VCaP (cell line): Measurements from ENCODE around the gene CD7.
"Not testable (repeated sequence)": the region's sequence is repeated elsewhere in the genome, so short reads cannot be mapped to it uniquely, and the experiment has no call there.

Experiments
- H3K27ac ChIP-seq: fragments of 450-650 bp; 2 replicates; pipeline ENCODE4 v1.5.1; 2017
- TF ChIP-seq, protein P1 (sequence below): fragments of 450-650 bp; conservative IDR thresholded peaks from 2 replicates; pipeline ENCODE4 v1.5.1; 2017; ENCODE audit warnings: mild to moderate bottlenecking, moderate library complexity

CD7 gene

DNA sequence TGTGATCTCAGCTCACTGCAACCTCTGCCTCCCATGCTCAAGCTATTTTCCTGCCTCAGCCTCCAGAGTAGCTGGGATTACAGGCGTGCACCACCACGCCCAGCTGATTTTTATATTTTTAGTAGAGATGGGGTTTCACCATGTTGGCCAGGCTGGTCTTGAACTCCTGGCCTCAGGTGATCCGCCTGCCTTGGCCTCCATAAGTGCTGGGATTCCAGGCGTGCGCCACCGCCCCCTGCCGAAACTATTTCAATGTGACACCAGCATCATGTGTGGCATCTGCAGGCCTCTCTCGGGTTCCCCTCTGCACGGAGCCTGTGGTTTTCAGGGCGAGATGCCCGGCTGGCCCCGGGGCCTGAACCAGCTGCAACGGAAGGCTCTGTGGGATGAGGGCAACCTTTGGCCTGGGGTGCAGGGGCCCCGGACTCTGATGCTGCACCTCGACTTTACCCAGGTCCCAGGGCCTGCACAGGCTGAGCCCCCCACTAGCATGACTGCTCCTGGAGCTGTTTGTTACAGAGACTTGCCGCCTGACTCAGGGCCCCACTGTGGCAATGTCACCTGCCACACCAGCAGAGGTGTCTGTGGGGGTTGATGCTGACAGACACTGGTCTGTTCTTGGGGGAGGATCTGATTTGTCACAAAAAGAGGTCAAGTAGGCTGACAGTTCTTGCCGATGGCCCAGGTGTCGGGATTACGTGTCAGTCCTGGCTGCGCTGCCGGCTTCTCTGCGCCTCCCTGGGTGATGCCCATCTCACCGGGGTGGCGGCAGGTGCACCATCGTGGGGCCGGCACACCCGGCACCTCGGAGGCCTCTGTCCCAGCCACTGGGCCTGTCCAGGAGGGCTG, 33.0 kb upstream of the CD7 start:
- H3K27ac ChIP-seq: no peak overlapping the region
- TF ChIP-seq, protein P1, sequence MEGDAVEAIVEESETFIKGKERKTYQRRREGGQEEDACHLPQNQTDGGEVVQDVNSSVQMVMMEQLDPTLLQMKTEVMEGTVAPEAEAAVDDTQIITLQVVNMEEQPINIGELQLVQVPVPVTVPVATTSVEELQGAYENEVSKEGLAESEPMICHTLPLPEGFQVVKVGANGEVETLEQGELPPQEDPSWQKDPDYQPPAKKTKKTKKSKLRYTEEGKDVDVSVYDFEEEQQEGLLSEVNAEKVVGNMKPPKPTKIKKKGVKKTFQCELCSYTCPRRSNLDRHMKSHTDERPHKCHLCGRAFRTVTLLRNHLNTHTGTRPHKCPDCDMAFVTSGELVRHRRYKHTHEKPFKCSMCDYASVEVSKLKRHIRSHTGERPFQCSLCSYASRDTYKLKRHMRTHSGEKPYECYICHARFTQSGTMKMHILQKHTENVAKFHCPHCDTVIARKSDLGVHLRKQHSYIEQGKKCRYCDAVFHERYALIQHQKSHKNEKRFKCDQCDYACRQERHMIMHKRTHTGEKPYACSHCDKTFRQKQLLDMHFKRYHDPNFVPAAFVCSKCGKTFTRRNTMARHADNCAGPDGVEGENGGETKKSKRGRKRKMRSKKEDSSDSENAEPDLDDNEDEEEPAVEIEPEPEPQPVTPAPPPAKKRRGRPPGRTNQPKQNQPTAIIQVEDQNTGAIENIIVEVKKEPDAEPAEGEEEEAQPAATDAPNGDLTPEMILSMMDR: no peak

DNA sequence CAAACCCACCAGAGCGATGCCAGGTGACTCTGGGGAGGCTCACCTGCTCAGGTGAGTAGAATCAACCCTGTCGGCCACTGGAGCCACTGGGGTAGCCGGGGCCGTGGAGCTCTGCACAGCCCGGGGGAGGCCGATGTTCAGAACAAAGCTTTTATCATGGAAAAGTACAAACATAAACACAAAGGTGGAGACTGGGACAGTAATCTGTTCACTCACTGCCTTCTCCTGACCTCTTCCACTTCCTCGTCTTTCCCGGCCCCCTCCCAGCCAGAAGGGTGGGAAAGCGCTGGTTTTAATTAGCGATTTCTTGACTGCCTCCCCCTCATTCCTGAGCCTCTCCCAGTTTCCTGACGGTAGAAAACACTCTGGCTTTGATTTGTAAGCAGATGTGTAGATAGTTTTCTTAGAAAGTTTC, 31.9 kb upstream of the CD7 start:
- TF ChIP-seq, protein P1: no peak
- H3K27ac ChIP-seq: no peak overlapping the region

DNA sequence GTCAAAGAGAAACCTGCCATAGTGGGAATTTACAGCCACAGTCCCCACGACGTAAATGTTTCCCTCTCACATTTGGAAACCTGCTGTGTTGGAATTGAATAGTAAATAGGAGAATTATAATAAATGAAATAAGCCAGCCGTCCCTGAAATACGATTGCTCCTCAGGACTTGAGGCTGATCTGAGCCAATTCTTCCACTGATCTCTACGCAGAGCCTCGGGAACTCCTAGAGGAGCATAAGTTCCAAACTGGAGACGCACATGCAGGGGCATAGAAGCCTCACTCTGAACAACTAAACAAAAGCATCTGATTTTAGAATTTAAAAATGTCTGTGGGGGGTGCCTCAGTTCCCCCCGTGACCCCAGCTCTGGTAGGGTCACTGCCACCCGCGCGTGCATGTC, 31.5 kb upstream of the CD7 start:
- TF ChIP-seq, protein P1: no peak
- H3K27ac ChIP-seq: no peak overlapping the region

DNA sequence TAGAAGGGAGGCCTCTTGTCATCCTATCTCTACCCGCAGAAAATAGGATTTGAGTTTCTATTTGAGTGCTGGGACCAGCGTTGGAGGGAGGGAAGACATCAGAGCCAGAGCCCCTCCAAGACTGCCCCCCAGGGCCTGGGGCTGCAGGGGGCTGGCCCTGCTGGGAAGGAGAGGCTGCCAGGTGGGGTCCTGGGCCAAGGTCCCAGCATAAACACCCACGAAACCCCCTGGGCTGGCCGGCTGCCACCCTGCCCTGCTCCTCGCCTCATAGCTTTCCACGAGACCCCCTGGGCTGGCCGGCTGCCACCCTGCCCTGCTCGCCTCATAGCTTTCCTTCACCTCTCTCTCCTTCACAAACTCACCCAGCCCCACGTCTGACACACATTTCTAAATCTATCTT, 31.0 kb upstream of the CD7 start:
- TF ChIP-seq, protein P1: no peak
- H3K27ac ChIP-seq: no peak overlapping the region

DNA sequence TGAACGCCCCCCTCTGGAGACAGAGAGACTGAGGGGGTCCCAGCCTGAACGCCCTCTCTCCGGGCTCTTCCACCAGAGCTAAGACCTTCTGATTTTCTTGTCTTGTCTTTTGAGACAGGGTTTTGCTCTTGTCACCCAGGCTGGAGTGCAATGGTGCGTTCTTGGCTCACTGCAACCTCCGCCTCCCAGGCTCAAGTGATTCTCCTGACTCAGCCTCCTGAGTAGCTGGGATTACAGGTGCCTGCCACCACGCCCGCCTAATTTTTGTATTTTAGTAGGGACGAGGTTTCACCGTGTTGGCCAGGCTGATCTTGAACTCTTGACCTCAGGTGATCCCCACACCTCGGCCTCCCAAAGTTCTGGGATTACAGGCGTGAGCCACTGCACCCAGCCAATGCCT, 30.6 kb upstream of the CD7 start:
- not testable (repeated sequence) for H3K27ac ChIP-seq

DNA sequence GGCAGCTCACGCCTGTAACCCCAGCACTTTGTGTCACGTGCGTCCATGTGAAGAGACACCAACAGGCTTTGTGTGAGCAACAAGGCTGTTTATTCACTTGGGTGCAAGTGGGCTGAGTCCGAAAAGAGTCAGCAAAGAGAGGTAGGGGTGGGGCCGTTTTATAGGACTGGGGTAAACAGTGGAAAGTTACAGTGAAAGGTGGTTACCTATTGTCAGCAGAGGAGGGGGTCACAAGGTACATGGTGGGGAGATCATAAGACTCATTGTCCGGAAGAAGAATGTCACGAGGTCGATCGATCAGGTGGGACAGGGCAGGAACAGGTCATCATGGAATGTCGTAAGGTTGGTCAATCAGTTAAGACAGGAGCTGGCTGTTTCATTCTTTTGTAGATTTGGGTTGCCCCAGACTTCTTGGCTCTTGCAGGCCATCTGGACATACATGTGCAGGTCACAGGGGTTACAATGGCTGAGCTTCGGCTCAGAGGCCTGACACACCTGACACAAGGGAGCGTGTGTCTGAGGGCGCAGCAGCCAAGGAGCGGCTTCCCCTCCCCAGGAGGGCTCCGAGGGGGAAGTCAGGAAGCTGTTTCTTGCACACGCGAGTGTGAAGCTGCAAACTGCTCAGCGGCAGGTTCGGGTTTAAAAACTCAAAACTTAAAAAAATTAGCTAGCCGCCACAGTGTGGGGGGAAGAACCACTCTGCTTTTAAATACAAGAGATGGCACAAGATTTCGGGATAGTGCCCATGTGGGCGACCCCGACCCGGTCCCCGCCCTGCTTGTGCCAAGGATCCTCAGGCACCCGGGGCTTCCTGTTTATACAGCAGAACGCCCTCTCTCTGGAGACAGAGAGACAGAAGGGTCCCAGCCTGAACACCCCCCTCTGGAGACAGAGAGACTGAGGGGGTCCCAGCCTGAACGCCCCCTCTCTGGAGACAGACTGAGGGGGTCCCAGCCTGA, 29.2 kb upstream of the CD7 start:
- TF ChIP-seq, protein P1: no peak
- no peak overlapping the region; the same call in 1 of the 2 replicates for H3K27ac ChIP-seq

DNA sequence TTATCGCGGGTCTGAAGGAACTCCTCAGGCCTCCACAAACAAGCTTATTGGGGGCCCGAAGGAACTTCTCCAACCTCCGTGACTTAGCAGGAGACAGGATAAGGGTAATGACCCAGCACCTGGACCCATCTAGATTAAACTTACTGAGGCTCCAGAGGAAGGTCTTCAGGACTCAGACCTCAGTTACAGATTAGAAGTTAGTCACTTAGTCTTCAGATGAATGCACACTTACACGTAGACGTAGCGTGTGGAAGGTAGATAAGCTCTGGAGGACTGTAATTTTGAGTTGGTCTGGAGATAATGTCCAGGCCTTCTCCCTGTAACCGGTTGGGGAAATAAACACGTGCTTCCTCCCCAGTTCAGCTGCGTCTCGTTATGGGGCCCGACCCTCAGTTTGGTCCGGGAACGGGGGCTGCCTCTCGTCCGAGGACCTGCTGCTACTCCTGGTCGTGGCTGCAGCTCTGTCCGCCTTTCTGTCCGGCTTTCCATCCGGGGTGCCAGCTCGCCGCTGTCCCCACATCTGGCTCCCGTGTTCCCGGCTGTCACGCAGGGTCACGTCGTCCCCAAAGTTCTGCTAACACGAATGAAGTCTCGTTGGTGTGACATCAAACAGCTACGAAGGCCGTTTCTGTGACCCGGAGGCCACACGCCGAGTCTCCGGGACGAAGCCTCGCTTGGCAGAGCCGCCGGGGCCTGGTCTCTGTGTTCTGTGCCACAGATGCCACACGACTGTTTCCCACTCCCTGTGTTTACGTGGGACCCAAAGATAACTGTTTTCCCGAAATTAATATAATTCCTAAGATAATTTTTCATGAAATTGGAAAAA, 28.0 kb upstream of the CD7 start:
- TF ChIP-seq, protein P1: no peak
- H3K27ac ChIP-seq: no peak overlapping the region; the same call in 1 of the 2 replicates
